Thyroid gland (tissue), 4 donors: ENCODE results near the gene POMGNT1.

ENCODE experiments used
- CTCF ChIP-seq, 6 experiments: fragments of 200-600 bp in 3 of 6; fragments of 450-650 bp in 3 of 6; sonication (generic) in 3 of 6; IDR thresholded peaks; one replicate each; pipeline ENCODE4 v1.5.1; 2016 to 2019; ENCODE audit warnings: antibody characterized with exemption in 6 of 6, mild to moderate bottlenecking in 2 of 6, inconsistent platforms in 1 of 6, moderate library complexity in 1 of 6
- POLR2A ChIP-seq, 2 donors: fragments of 450-650 bp; IDR thresholded peaks; one replicate each; pipeline ENCODE4 v1.6.1; 2017; ENCODE audit warnings: antibody characterized with exemption in 2 of 2, mild to moderate bottlenecking in 2 of 2, moderate library complexity in 1 of 2

GRCh38 chr1:46183926-46184557 lies 14.2 kb downstream of the POMGNT1 start:
- TF ChIP-seq CTCF (IDR thresholded peaks at IDR 0.05) = no peak
- TF ChIP-seq POLR2A (IDR thresholded peaks at IDR 0.05) = no peak
